SU-DHL-6 (cell line): ENCODE data around the gene FMN1.

ENCODE experiments used
- EZH2phosphoT487 ChIP-seq: fragments of 200-600 bp; sonication (generic), shearing (Covaris generic); conservative IDR thresholded peaks from 2 replicates; pipeline ENCODE4 v1.6.1; 2018; ENCODE audit warnings: mild to moderate bottlenecking, antibody characterized with exemption, low read length, moderate library complexity, mixed read lengths
- TF ChIP-seq, protein P1 (sequence below): fragments of 200-600 bp; sonication (generic); IDR thresholded peaks from one replicate; pipeline ENCODE4 v1.5.1; 2017; ENCODE audit warnings: antibody characterized with exemption, mild to moderate bottlenecking, low read length, moderate library complexity; ENCODE audit not compliant: insufficient read depth, poor library complexity, severe bottlenecking

DNA sequence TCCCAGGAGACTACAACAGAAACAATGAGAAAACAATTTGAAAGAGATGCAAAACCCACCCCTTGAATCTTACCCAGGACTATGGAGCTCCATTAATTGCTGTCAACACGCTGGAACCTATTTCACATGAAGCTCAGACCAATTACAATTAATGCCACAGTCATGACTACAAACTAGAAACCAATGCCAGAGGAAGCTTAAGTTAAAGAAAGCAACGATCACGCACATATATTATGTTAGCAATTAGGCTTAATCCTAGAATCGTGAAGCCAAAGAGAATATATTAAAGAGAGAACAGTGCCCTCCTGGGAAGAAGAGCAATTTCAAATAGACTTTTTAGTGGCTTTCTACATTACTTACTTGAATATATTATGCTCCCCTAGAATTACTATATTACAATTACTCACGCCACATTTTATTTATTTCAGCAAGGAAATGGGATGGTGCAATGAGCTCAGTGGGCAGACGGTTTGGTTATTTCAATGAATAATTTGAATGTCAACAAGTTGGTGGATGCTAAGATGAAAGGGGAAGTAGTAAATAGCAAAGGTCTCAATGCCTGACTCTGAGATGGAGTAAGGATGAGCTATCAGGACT, 351.2 kb downstream of the FMN1 start:
- TF ChIP-seq, protein P1, sequence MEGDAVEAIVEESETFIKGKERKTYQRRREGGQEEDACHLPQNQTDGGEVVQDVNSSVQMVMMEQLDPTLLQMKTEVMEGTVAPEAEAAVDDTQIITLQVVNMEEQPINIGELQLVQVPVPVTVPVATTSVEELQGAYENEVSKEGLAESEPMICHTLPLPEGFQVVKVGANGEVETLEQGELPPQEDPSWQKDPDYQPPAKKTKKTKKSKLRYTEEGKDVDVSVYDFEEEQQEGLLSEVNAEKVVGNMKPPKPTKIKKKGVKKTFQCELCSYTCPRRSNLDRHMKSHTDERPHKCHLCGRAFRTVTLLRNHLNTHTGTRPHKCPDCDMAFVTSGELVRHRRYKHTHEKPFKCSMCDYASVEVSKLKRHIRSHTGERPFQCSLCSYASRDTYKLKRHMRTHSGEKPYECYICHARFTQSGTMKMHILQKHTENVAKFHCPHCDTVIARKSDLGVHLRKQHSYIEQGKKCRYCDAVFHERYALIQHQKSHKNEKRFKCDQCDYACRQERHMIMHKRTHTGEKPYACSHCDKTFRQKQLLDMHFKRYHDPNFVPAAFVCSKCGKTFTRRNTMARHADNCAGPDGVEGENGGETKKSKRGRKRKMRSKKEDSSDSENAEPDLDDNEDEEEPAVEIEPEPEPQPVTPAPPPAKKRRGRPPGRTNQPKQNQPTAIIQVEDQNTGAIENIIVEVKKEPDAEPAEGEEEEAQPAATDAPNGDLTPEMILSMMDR, result no peak
- TF ChIP-seq EZH2phosphoT487, result no peak
